AG09319 (cell line): ENCODE results near the gene ZNF878.

ENCODE experiments used
- DNase-seq: peaks from one replicate; pipeline ENCODE4 v3.0.0-alpha.2; 2010; ENCODE audit warnings: low read depth; ENCODE audit errors: extremely low read depth
- TF ChIP-seq, protein P1 (sequence below): IDR thresholded peaks from 2 replicates; pipeline ENCODE4 v1.5.1; 2011; ENCODE audit warnings: low read depth, mild to moderate bottlenecking, inconsistent platforms, low read length, moderate library complexity

Gene ZNF878

DNA sequence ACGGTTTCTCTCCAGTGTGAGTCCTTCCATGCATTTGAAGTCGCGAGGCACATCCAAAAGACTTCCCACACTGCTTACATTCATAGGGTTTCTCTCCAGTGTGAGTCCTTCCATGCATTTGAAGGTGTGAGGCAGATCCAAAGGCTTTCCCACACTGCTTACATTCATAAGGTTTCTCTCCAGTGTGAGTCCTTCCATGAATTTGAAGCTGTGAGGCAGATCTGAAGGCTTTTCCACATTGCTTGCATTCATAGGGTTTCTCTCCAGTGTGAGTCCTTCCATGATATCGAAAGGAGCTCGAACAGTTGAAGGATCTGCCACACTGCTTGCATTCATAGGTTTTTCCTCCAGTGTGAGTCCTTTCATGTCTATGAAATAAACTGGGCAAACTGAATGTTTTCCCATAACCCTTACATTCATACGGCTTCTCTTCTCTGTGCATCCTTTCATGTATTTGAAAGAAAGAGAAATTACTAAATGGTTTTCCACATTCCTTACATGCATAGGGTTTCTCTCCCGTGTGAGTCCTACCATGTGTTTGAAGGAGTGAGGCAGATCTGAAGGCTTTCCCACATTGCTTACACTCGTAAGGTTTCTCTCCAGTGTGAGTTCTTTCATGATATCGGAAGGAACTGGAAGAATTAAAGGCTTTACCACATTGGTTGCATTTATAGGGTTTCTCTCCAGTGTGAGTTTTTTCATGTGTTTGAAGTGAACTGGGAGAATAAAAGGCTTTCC, 37.6 kb downstream of the ZNF878 start:
- TF ChIP-seq, protein P1, sequence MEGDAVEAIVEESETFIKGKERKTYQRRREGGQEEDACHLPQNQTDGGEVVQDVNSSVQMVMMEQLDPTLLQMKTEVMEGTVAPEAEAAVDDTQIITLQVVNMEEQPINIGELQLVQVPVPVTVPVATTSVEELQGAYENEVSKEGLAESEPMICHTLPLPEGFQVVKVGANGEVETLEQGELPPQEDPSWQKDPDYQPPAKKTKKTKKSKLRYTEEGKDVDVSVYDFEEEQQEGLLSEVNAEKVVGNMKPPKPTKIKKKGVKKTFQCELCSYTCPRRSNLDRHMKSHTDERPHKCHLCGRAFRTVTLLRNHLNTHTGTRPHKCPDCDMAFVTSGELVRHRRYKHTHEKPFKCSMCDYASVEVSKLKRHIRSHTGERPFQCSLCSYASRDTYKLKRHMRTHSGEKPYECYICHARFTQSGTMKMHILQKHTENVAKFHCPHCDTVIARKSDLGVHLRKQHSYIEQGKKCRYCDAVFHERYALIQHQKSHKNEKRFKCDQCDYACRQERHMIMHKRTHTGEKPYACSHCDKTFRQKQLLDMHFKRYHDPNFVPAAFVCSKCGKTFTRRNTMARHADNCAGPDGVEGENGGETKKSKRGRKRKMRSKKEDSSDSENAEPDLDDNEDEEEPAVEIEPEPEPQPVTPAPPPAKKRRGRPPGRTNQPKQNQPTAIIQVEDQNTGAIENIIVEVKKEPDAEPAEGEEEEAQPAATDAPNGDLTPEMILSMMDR: no peak
- DNase-seq: no peak

DNA sequence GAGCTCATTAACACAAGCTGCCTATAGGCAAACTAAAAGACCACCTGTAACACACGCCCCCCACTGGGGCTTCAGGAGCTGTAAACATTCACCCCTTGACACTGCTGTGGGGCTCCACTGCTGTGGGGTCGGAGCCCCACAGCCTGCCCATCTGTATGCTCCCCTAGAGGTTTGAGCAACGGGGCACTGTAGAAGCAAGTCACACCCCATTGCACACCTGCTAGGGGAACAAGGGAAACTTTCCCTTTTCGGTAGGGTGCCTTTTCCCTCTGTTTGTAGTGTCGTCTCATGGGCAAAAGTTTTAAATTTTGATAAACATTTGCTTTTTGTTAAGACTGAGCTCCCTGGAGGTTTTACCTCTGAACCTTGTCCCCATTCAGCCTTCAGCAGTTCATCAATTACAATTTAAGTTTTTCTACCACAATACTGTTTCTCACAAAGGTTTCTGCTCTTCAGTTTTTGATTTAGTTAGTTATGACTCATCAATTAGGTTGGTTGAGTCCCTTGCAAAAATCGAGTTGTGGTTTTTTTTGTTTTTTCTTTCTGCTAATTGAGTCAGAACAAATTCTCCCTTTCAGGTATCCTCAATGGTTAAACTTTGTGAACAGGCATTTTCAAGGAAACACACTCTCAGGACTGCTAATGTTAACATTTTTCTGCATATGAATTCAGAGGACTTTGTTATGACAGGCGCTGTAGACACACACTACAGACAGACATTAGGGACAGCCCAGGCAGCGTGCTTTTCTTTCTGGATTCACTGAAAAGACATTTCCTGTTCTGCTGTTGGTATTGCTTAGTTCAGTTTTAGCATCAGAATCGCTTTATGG, 52.4 kb downstream of the ZNF878 start:
- DNase-seq: no peak
- TF ChIP-seq, protein P1: no peak

DNA sequence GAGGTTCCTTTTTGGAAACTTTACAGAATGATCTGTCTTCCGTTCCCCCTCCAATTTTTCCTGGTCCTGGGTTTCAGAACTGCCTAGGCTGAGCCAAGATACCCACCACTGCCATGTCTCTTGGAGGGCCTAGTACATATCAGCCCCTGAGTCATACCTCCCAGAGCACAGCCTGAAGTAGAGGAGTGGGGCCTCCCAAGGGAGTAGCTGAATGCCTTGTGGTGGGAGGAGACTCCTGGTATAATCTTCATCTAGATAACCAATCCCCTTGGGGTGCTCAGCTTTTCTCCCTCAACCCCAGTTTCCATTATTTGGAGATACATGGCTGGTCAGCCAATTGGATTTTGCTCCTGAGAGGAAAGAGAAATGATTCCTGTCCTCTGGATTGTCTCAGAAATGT, 57.6 kb downstream of the ZNF878 start:
- DNase-seq: no peak
- TF ChIP-seq, protein P1: no peak
